Mucosa of descending colon (tissue), 3 donors: ENCODE data around the gene TCP11. TPM values are rescaled to one million over a fixed set of nuclear protein-coding genes. Genes with fewer than 3 reads are reported as not detected.

Experiments used
- ATAC-seq: fragments of 200-7000 bp; cut with Tn5 transposase; one replicate; pipeline ENCODE4 v1.9.1; 2020; ENCODE audit warnings: mild to moderate bottlenecking, moderate library complexity
- DNase-seq, 3 donors: peaks; one replicate each; pipeline ENCODE4 v3.0.0-alpha.2; 2020
- H3K36me3 ChIP-seq: fragments of 200-600 bp; one replicate; pipeline ENCODE4 v1.8.0; 2021; ENCODE audit warnings: low read depth, mild to moderate bottlenecking
- H3K4me1 ChIP-seq: fragments of 200-600 bp; one replicate; pipeline ENCODE4 v1.8.0; 2021; ENCODE audit warnings: low read depth, mild to moderate bottlenecking
- H3K4me3 ChIP-seq: fragments of 200-600 bp; one replicate; pipeline ENCODE4 v1.8.0; 2021; ENCODE audit warnings: mild to moderate bottlenecking
- H3K9me3 ChIP-seq: fragments of 200-600 bp; one replicate; pipeline ENCODE4 v1.8.0; 2021; ENCODE audit warnings: mild to moderate bottlenecking
- CTCF ChIP-seq: fragments of 200-600 bp; IDR thresholded peaks from one replicate; pipeline ENCODE4 v1.8.0; 2022; ENCODE audit warnings: antibody characterized with exemption, mild to moderate bottlenecking
- intact Hi-C, 2 donors: fragments of 100-400 bp; cut with DNase I in 1 of 2; cut with micrococcal nuclease in 1 of 2; formaldehyde crosslinking; loops; one replicate each; pipeline versions ENCODE4 v1.11.0 to v1.11.1; 2022; cut with DNase I, micrococcal nuclease
- total RNA-seq, 3 donors: library from RNA; stranded (reverse); fragmentation: NEBNext Ultra II Directional in 2 of 3; extraction: Animal tissue kit (Norgen Biotek cat#: 25700) in 2 of 3; gene quantifications; one replicate each; pipeline versions ENCODE4 v1.2.1 to v1.2.4, GENCODE V29; 2021 to 2023
- donor health status: DM: no; HTN: no; CAD: no; lungs with moderate emphysema.
- donor health status: DM: no; HTN: no; CAD: no.
- donor health status: DM: no; HTN: yes; CAD: no.

The TCP11 gene
- total RNA-seq, 3 donors from 2014 or later = not detected

GRCh38 chr6:35092362-35093117 lies 48.6 kb downstream of the TCP11 start:
- ATAC-seq (no peak), DNase-seq (no peak)
- no peak overlapping the region for H3K4me3 ChIP-seq
- no peaks in the 10 kb centered on the region for H3K4me1 ChIP-seq
- no peaks in the 10 kb centered on the region for H3K9me3 ChIP-seq
- no peak for TF ChIP-seq CTCF
- intact Hi-C loops = no loop called here
- no peaks in the 10 kb centered on the region for H3K36me3 ChIP-seq

- Histone ChIP-seq H3K36me3 (no peaks in the 10 kb centered on the region), H3K9me3 (no peaks in the 10 kb centered on the region), H3K4me3 (no peak overlapping the region), H3K4me1 (no peaks in the 10 kb centered on the region)
- no peak for TF ChIP-seq CTCF
- ATAC-seq (no peak), DNase-seq (peak in 1 of 3 donors; percentile 38)
- intact Hi-C loops = no loop called here
Measured at GRCh38 chr6:35091346-35092083, 49.6 kb downstream of the TCP11 start.

DNA sequence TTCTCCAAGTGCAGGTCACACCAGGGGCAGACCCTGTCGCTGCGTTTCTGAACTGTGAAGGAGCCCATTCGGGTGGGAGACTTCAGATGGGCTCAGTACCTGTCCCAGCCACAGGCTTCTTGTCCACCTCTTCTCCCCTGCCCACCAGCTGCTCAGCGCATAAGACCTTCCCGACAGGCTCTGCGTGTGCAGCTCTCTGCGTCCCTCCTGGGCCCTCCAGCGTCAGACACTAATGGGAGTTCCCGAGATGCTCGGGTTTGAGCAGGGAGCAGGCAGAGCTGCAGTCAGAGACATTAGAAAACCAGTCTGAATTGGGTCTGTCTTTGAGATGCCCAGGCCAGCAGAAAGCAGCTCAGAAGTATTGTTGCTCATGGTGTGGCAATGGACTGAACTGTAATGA lies 50.4 kb downstream of the TCP11 start:
- no peak for TF ChIP-seq CTCF
- ATAC-seq (no peak), DNase-seq (peak in 1 of 3 donors; percentile 23)
- H3K4me1 ChIP-seq = no peaks in the 10 kb centered on the region
- H3K36me3 ChIP-seq = no peaks in the 10 kb centered on the region
- H3K9me3 ChIP-seq = no peaks in the 10 kb centered on the region
- no peak overlapping the region for H3K4me3 ChIP-seq
- intact Hi-C loops = no loop called here

DNA sequence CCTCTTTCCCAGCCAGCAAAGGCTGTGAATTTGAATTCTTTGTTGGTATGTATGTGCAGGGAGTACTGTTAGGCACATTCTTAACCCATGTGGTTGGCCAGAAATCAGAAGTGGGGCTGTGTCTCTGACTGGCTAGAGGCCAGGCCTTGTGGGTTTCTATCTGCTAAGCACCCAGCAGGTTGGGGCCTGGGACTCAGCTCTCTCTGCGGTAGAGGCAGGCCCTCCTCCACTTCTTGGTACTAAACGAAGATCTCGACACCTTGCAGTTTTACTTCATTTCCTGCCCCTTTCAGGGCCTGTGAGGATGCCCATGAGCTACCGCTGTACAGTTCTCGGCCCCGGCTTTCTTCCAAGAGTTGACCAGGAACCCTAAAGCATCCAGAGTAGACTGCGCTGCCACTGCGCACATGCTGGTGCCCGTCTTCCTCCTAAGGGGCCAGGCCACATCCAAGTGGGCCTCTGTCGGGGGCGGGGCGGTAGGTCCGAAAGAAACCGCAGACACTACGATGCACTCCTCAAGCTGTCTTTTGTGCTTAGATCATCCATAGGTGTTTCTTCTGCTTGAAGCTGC lies 51.1 kb downstream of the TCP11 start:
- TF ChIP-seq CTCF = no peak
- H3K4me3 ChIP-seq = no peak overlapping the region
- DNase-seq (peak in 1 of 3 donors; percentile 25), ATAC-seq (no peak)
- H3K4me1 ChIP-seq = no peaks in the 10 kb centered on the region
- intact Hi-C loops = no loop called here
- no peaks in the 10 kb centered on the region for H3K36me3 ChIP-seq
- H3K9me3 ChIP-seq = no peaks in the 10 kb centered on the region

GRCh38 chr6:35089216-35089934 lies 51.8 kb downstream of the TCP11 start:
- Histone ChIP-seq H3K9me3 (no peaks in the 10 kb centered on the region), H3K4me3 (no peak overlapping the region), H3K4me1 (no peaks in the 10 kb centered on the region), H3K36me3 (no peaks in the 10 kb centered on the region)
- no peak for TF ChIP-seq CTCF
- intact Hi-C loops = no loop called here
- DNase-seq (peak in 1 of 3 donors; percentile 22), ATAC-seq (no peak)
